K562 (cell line): ENCODE data around the gene TMIGD2. TPM values are rescaled to one million over a fixed set of nuclear protein-coding genes. Genes with fewer than 3 reads are reported as not detected.
A peak's percentile ranks its signal among the peaks of the same experiment; 100 is the strongest.

ENCODE experiments used
- ATAC-seq: fragments of 200-7000 bp; cut with Tn5 transposase; 3 replicates; pipeline ENCODE4 v1.9.1; 2020; ENCODE audit warnings: moderate library complexity
- BruUV-seq: library from RNA; stranded (reverse); fragments of 400-500 nt; replicated peaks from 2 replicates; lab custom pipeline; 2021; lab: Mats Ljungman, UMichigan
- CTCF ChIA-PET: fragments of 300-600 bp; formaldehyde crosslinking; extraction: SDS; loops from one replicate; lab custom pipeline; 2021; ENCODE audit warnings: low intra/inter-chr PET ratio; lab: Yijun Ruan, JAX
- POLR2A ChIA-PET: fragments of 300-600, 350-650 bp; sonication (Branson Sonifier 250); formaldehyde crosslinking; extraction: SDS; loops from one replicate; lab custom pipeline; 2021; ENCODE audit warnings: antibody characterized with exemption, inconsistent platforms; lab: Yijun Ruan, JAX
- DNase-seq, 4 experiments: peaks; one replicate each; pipeline versions ENCODE4 v3.0.0 to v3.0.0-alpha.2; 2011 to 2018; ENCODE audit warnings: low spot score in 3 of 4, mixed read lengths in 3 of 4; ENCODE audit errors: extremely low read depth in 1 of 4
- FAIRE-seq: peaks from 2 replicates; lab custom pipeline; 2011; peaks lifted over from hg19 to GRCh38; lab: Jason Lieb, UNC
- H2AFZ ChIP-seq: 2 replicates; pipeline ENCODE4 v1.6.0; 2011; ENCODE audit warnings: low read depth, low read length, control low read depth, inconsistent platforms
- H3K27ac ChIP-seq: fragments of 200-600 bp; 3 replicates; pipeline ENCODE4 v1.8.0; 2011; ENCODE audit warnings: low read depth, mild to moderate bottlenecking, control low read depth, inconsistent platforms, low read length, moderate library complexity, mixed read lengths; ENCODE audit errors: extremely low read depth
- H3K27me3 ChIP-seq, 2 experiments: fragments of 300-600 bp in 1 of 2; 2 replicates in 1 of 2; 3 replicates in 1 of 2; pipeline versions ENCODE4 v1.6.0 to v1.8.0; 2011; ENCODE audit warnings: inconsistent platforms in 2 of 2, low read length in 2 of 2, mild to moderate bottlenecking in 1 of 2, mixed read lengths in 1 of 2, moderate library complexity in 1 of 2; ENCODE audit not compliant: control insufficient read depth in 2 of 2, insufficient read depth in 2 of 2
- H3K36me3 ChIP-seq: fragments of 300-600 bp; 3 replicates; pipeline ENCODE4 v1.8.0; 2011; ENCODE audit warnings: mild to moderate bottlenecking, low read length, inconsistent platforms; ENCODE audit not compliant: control insufficient read depth, insufficient read depth
- H3K4me1 ChIP-seq, 2 experiments: fragments of 200-600 bp in 1 of 2; replicated peaks in 1 of 2; 2 replicates in 1 of 2; 3 replicates in 1 of 2; pipeline versions ENCODE4 v1.5.1 to v1.8.0; 2011; ENCODE audit warnings: inconsistent platforms in 2 of 2, low read length in 2 of 2, mild to moderate bottlenecking in 1 of 2, mixed read lengths in 1 of 2, moderate library complexity in 1 of 2; ENCODE audit not compliant: control insufficient read depth in 2 of 2, insufficient read depth in 2 of 2
- H3K4me2 ChIP-seq: 2 replicates; pipeline ENCODE4 v1.6.1; 2011; ENCODE audit warnings: low read length, control low read depth, inconsistent platforms, mixed read lengths; ENCODE audit not compliant: insufficient read depth
- H3K4me3 ChIP-seq: fragments of 200-600 bp; sonication (generic), shearing (Covaris generic); 2 replicates; pipeline ENCODE4 v1.5.1; 2016; ENCODE audit warnings: control low read depth, inconsistent platforms
- H3K79me2 ChIP-seq: fragments of 200-600 bp; 3 replicates; pipeline ENCODE4 v1.8.0; 2011; ENCODE audit warnings: low read length, inconsistent platforms; ENCODE audit not compliant: control insufficient read depth, insufficient read depth
- H3K9ac ChIP-seq, 2 experiments: 2 replicates each; pipeline versions ENCODE4 v1.6.0 to v1.6.1; 2011; ENCODE audit warnings: low read depth in 2 of 2, low read length in 2 of 2, control low read depth in 1 of 2, inconsistent platforms in 1 of 2, mild to moderate bottlenecking in 1 of 2, mixed read lengths in 1 of 2; ENCODE audit not compliant: insufficient read depth in 1 of 2
- H3K9me1 ChIP-seq: one replicate; pipeline ENCODE4 v1.6.0; 2011; ENCODE audit warnings: inconsistent platforms, mild to moderate bottlenecking, low read length, moderate library complexity; ENCODE audit not compliant: control insufficient read depth, insufficient read depth
- H3K9me3 ChIP-seq: replicated peaks from 2 replicates; pipeline ENCODE4 v1.5.1; 2011; ENCODE audit warnings: low read depth, low read length, inconsistent platforms; ENCODE audit not compliant: control insufficient read depth, insufficient read depth
- H4K20me1 ChIP-seq: replicated peaks from 2 replicates; pipeline ENCODE4 v1.6.1; 2011; ENCODE audit warnings: low read length, inconsistent platforms, mixed read lengths; ENCODE audit not compliant: control insufficient read depth, insufficient read depth
- BCOR ChIP-seq: fragments of 450-650 bp; IDR thresholded peaks from 2 replicates; pipeline ENCODE4 v1.6.1; 2016
- CBFB ChIP-seq: sonication (generic); formaldehyde crosslinking; IDR thresholded peaks from 2 replicates; pipeline ENCODE4 v1.4.0; 2020; ENCODE audit warnings: mild to moderate bottlenecking, missing genetic modification reagents
- ELF1 ChIP-seq: fragments of 200-800 bp; sonication (Bioruptor generic); IDR thresholded peaks from 2 replicates; pipeline ENCODE4 v1.6.1; 2016; ENCODE audit warnings: missing genetic modification characterization, missing compliant biosample characterization
- HNRNPLL ChIP-seq: fragments of 200-400 bp; formaldehyde crosslinking; IDR thresholded peaks from 2 replicates; pipeline ENCODE4 v1.6.1; 2017; ENCODE audit warnings: low read length, low read depth, mild to moderate bottlenecking; ENCODE audit not compliant: poor library complexity, severe bottlenecking
- MAFG ChIP-seq: fragments of 450-650 bp; conservative IDR thresholded peaks from 2 replicates; pipeline ENCODE4 v1.6.1; 2016; ENCODE audit warnings: missing genetic modification characterization, missing compliant biosample characterization
- PHF21A ChIP-seq: fragments of 450-650 bp; IDR thresholded peaks from 2 replicates; pipeline ENCODE4 v1.6.1; 2017; ENCODE audit warnings: low read depth, borderline replicate concordance
- RB1 ChIP-seq: fragments of 450-650 bp; IDR thresholded peaks from 2 replicates; pipeline ENCODE4 v1.6.1; 2017; ENCODE audit warnings: low read depth, mild to moderate bottlenecking
- SREBF1 ChIP-seq: fragments of 150-350 bp; IDR thresholded peaks from 2 replicates; pipeline ENCODE4 v1.6.1; 2014; ENCODE audit warnings: antibody characterized with exemption, low read depth, low read length, borderline replicate concordance
- SREBF2 ChIP-seq: sonication (generic); formaldehyde crosslinking; IDR thresholded peaks from 2 replicates; pipeline ENCODE4 v1.4.0; 2020; ENCODE audit warnings: mild to moderate bottlenecking, missing genetic modification reagents
- SRSF1 ChIP-seq: fragments of 200-400 bp; formaldehyde crosslinking; IDR thresholded peaks from 2 replicates; pipeline ENCODE4 v1.6.1; 2017; ENCODE audit warnings: mild to moderate bottlenecking, low read depth, low read length, moderate library complexity
- THRAP3 ChIP-seq: fragments of 450-650 bp; IDR thresholded peaks from 2 replicates; pipeline ENCODE4 v1.6.1; 2016; ENCODE audit warnings: mild to moderate bottlenecking, inconsistent platforms, borderline replicate concordance
- ZNF24 ChIP-seq: fragments of 450-650 bp; IDR thresholded peaks from 2 replicates; pipeline ENCODE4 v1.6.1; 2016
- WGBS: fragments of 100-300 bp; shearing (Covaris generic); methylation state at CpG from one replicate; pipeline ENCODE4 v1.1.6; 2016; ENCODE audit warnings: low coverage, mixed read lengths; ENCODE audit not compliant: insufficient coverage; ENCODE audit errors: missing lambda C conversion rate; 5-methylcytosine and 5-hydroxymethylcytosine counted together
- in situ Hi-C: fragments of 300-500 bp; cut with MboI; formaldehyde crosslinking; loops from 4 replicates; pipeline ENCODE4 v1.15.0; 2018; ENCODE audit warnings: inconsistent platforms, mixed read lengths
- intact Hi-C: fragments of 100-400 bp; cut with micrococcal nuclease; formaldehyde crosslinking; loops from 2 replicates; pipeline ENCODE4 v1.14.2; 2022
- polyA plus RNA-seq, 8 experiments: library from polyadenylated mRNA; depleted of rRNA in 4 of 8; stranded (reverse) in 5 of 8; unstranded in 3 of 8; fragments of >200 nt; fragmentation: Nextera tagmentation in 2 of 8; fragmentation: Illumina TruSeq in 1 of 8; extraction: Ambion mirVana in 2 of 8; extraction: Trizol in 1 of 8; gene quantifications; 2 replicates each; pipeline versions ENCODE4 v1.2.1 to v1.2.3, GENCODE V29; 2011 to 2014; ENCODE audit warnings: inconsistent platforms in 1 of 8, missing spikeins in 1 of 8
- total RNA-seq, 7 experiments: library from RNA; depleted of rRNA in 6 of 7; stranded (reverse); fragments of >200 nt in 6 of 7; fragmentation: Illumina TruSeq in 2 of 7; extraction: Trizol in 2 of 7; gene quantifications; 2 replicates each; pipeline versions ENCODE4 v1.2.1 to v1.2.3, GENCODE V29; 2011 to 2021; ENCODE audit warnings: low replicate concordance in 1 of 7
- TF ChIP-seq, protein P1 (sequence below): fragments of 250-450 bp; sonication (Bioruptor Pico); IDR thresholded peaks from 2 replicates; pipeline ENCODE4 v1.4.0; 2020; ENCODE audit warnings: mild to moderate bottlenecking
- TF ChIP-seq, protein P2 (sequence below): fragments of 450-650 bp; IDR thresholded peaks from 2 replicates; pipeline ENCODE4 v1.7.1; 2018; ENCODE audit warnings: mild to moderate bottlenecking, low read depth; ENCODE audit not compliant: partially characterized antibody
- TF ChIP-seq, protein P3 (sequence below): fragments of 450-650 bp; IDR thresholded peaks from 2 replicates; pipeline ENCODE4 v1.7.0; 2016; ENCODE audit warnings: borderline replicate concordance

TMIGD2 gene
- total and polyA plus RNA-seq, 9 of the 15 experiments (the other 6 are each of a cell fraction or from before 2014, with no cell fraction given) = not detected

DNA sequence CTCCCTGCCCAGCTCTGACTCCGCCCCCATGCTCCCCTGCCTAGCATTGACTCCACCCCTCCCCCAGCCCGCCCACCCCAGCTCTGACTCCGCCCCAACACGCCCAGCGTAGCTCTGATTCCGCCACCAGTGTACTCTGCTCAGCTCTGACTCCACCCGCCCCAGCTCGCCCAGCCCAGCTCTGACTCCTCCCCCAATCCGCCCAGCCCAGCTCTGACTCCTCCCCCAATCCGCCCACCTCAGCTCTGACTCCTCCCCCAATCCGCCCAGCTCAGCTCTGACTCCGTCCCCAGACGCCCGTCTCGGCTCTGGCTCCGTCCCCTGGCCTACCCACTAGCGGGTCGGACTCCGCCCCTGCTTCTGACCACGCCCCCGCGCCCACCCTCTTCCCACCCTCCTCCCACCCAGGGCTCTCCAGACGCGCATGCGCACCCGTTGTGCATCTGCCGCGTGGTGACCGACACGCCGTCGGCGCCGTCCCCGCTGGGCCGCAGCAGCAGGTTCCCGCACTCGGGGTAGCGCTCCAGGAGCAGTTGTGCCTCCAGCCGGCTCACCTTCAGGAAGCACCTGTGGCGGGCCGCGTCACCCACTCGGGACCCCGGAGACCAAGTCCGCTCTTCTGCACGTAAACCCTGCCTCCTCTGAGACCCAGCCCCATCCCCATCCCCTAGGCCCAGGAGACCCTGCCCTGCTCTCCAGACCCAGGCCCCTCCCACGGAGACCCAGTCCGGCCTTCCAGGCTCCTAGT, 26.2 kb upstream of the TMIGD2 start (continued):
- TF ChIP-seq, protein P1, sequence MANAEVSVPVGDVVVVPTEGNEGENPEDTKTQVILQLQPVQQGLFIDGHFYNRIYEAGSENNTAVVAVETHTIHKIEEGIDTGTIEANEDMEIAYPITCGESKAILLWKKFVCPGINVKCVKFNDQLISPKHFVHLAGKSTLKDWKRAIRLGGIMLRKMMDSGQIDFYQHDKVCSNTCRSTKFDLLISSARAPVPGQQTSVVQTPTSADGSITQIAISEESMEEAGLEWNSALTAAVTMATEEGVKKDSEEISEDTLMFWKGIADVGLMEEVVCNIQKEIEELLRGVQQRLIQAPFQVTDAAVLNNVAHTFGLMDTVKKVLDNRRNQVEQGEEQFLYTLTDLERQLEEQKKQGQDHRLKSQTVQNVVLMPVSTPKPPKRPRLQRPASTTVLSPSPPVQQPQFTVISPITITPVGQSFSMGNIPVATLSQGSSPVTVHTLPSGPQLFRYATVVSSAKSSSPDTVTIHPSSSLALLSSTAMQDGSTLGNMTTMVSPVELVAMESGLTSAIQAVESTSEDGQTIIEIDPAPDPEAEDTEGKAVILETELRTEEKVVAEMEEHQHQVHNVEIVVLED (CRISPR knock-in tag) = peak; percentile 38; the same call in 1 of the 2 replicates

DNA sequence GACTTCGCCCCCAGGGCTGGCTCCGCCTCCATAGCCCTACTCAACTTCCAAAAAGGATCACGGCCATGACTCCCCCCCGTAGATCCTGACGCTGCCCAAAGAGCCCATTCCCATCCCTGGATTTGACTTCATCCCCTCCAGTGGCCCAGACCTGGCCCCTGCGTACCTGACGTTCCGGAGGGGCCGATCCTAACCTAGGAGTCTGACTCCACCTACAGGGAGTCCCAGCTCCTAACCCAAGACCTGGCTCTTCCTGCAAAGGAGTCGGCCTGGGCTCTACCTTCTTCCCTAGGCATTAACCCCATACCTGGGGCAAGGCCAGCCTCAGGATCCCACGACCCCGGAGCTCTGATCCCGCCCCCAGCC, 25.7 kb upstream of the TMIGD2 start:
- no peaks in the 10 kb centered on the region for H3K9me3 ChIP-seq
- POLR2A ChIA-PET = interaction anchor here (0.8 to 1.4 kb wide), 4 partner anchors 10 to 48 kb away, joined by 4 to 7 read pairs (median 6); partner anchors contain the start of gene MPND
- BruUV-seq = no TSS peak
- H3K27me3 ChIP-seq = no peaks in the 10 kb centered on the region; a peak in 1 of 5 replicates
- peak; percentile 50 for ATAC-seq
- no peak for DNase-seq
- peak overlapping the region in 1 of 2 experiments; percentile 94; a peak in 2 of 4 replicates for H3K9ac ChIP-seq
- H3K27ac ChIP-seq = peak overlapping the region; percentile 72; the same call in 2 of the 3 replicates
- in situ Hi-C loops = no loop called here
- WGBS = 0% methylated on average over 9 of the region's 13 CpGs
- intact Hi-C loops = no loop called here
- CTCF ChIA-PET = no interaction called here
- peaks cover 7% of the 10 kb centered on the region; the same call in 1 of the 2 replicates for H4K20me1 ChIP-seq
- peak overlapping the region; percentile 54 for H3K4me3 ChIP-seq
- peaks cover 2 to 52% of the 10 kb centered on the region in 2 experiments; a peak in 3 of 5 replicates for H3K4me1 ChIP-seq
- H3K9me1 ChIP-seq = no peaks in the 10 kb centered on the region
- peaks cover 19% of the 10 kb centered on the region for H3K79me2 ChIP-seq
- peak overlapping the region; percentile 93 for H3K4me2 ChIP-seq
- no peak for FAIRE-seq
- H2AFZ ChIP-seq = peak overlapping the region; percentile 95
- peaks cover 4% of the 10 kb centered on the region for H3K36me3 ChIP-seq
- TF ChIP-seq, protein P2, sequence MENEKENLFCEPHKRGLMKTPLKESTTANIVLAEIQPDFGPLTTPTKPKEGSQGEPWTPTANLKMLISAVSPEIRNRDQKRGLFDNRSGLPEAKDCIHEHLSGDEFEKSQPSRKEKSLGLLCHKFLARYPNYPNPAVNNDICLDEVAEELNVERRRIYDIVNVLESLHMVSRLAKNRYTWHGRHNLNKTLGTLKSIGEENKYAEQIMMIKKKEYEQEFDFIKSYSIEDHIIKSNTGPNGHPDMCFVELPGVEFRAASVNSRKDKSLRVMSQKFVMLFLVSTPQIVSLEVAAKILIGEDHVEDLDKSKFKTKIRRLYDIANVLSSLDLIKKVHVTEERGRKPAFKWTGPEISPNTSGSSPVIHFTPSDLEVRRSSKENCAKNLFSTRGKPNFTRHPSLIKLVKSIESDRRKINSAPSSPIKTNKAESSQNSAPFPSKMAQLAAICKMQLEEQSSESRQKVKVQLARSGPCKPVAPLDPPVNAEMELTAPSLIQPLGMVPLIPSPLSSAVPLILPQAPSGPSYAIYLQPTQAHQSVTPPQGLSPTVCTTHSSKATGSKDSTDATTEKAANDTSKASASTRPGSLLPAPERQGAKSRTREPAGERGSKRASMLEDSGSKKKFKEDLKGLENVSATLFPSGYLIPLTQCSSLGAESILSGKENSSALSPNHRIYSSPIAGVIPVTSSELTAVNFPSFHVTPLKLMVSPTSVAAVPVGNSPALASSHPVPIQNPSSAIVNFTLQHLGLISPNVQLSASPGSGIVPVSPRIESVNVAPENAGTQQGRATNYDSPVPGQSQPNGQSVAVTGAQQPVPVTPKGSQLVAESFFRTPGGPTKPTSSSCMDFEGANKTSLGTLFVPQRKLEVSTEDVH = no peak
- TF ChIP-seq THRAP3 (no peak), MAFG (no peak), SREBF2 (no peak), BCOR (no peak), SRSF1 (no peak), CBFB (no peak), ZNF24 (no peak), PHF21A (no peak), ELF1 (no peak), HNRNPLL (peak; percentile 52), SREBF1 (no peak), RB1 (no peak)
- TF ChIP-seq, protein P3, sequence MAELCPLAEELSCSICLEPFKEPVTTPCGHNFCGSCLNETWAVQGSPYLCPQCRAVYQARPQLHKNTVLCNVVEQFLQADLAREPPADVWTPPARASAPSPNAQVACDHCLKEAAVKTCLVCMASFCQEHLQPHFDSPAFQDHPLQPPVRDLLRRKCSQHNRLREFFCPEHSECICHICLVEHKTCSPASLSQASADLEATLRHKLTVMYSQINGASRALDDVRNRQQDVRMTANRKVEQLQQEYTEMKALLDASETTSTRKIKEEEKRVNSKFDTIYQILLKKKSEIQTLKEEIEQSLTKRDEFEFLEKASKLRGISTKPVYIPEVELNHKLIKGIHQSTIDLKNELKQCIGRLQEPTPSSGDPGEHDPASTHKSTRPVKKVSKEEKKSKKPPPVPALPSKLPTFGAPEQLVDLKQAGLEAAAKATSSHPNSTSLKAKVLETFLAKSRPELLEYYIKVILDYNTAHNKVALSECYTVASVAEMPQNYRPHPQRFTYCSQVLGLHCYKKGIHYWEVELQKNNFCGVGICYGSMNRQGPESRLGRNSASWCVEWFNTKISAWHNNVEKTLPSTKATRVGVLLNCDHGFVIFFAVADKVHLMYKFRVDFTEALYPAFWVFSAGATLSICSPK = 0 out of 2 replicates have a peak, but pooled peaks have one; percentile 30
